Body of pancreas (tissue), 4 donors: ENCODE results near the gene TAS1R3.

Source experiments
- CTCF ChIP-seq, 7 experiments: fragments of 450-650 bp in 4 of 7; fragments of 200-600 bp in 3 of 7; sonication (generic) in 3 of 7; IDR thresholded peaks; one replicate each; pipeline ENCODE4 v1.5.1; 2016 to 2019; ENCODE audit warnings: antibody characterized with exemption in 7 of 7
- POLR2A ChIP-seq, 3 donors: fragments of 450-650 bp; IDR thresholded peaks; one replicate each; pipeline ENCODE4 v1.6.1; 2016; ENCODE audit warnings: antibody characterized with exemption in 3 of 3, mild to moderate bottlenecking in 2 of 3

- TF ChIP-seq CTCF (IDR thresholded peaks at IDR 0.05) (no peak), POLR2A (IDR thresholded peaks at IDR 0.05) (no peak)
These were observed 17.6 kb downstream of the TAS1R3 start for GRCh38 chr1:1348420-1349255.
